ENCODE data around the gene PRTG. TPM values are rescaled to one million over a fixed set of nuclear protein-coding genes. Genes with fewer than 3 reads are reported as not detected.

PRTG gene
- polyA plus RNA-seq, 1 of the 3 experiments (the other 2 are of a cell fraction): 3.0 TPM

- TF ChIP-seq EP300 (IDR thresholded peaks at IDR 0.05; ENCODE audit: borderline replicate concordance in 1 of 2, low read depth in 1 of 2, low read length in 1 of 2): no peak
- TF ChIP-seq SMC3 (IDR thresholded peaks at IDR 0.05; ENCODE audit: low read depth, low read length): no peak
- no peak for TF ChIP-seq GABPA (IDR thresholded peaks at IDR 0.05; ENCODE audit: low read depth)
- no peak for TF ChIP-seq GATA2 (CRISPR knock-in tag; IDR thresholded peaks at IDR 0.05)
- TF ChIP-seq EZH2phosphoT487 (IDR thresholded peaks at IDR 0.05; ENCODE audit: borderline replicate concordance, low read depth): no peak
- TF ChIP-seq RFX5 (IDR thresholded peaks at IDR 0.05; ENCODE audit: low read length): no peak
- TF ChIP-seq NRF1 (IDR thresholded peaks at IDR 0.05; ENCODE audit: low read depth, low read length): no peak
- no peak for TF ChIP-seq RCOR1 (IDR thresholded peaks at IDR 0.05; ENCODE audit: low read length)
- TF ChIP-seq USF1 (IDR thresholded peaks at IDR 0.05; ENCODE audit: borderline replicate concordance, low read depth): no peak
- no peak for TF ChIP-seq RXRA (IDR thresholded peaks at IDR 0.05; ENCODE audit: borderline replicate concordance, low read depth)
- TF ChIP-seq, protein P1, sequence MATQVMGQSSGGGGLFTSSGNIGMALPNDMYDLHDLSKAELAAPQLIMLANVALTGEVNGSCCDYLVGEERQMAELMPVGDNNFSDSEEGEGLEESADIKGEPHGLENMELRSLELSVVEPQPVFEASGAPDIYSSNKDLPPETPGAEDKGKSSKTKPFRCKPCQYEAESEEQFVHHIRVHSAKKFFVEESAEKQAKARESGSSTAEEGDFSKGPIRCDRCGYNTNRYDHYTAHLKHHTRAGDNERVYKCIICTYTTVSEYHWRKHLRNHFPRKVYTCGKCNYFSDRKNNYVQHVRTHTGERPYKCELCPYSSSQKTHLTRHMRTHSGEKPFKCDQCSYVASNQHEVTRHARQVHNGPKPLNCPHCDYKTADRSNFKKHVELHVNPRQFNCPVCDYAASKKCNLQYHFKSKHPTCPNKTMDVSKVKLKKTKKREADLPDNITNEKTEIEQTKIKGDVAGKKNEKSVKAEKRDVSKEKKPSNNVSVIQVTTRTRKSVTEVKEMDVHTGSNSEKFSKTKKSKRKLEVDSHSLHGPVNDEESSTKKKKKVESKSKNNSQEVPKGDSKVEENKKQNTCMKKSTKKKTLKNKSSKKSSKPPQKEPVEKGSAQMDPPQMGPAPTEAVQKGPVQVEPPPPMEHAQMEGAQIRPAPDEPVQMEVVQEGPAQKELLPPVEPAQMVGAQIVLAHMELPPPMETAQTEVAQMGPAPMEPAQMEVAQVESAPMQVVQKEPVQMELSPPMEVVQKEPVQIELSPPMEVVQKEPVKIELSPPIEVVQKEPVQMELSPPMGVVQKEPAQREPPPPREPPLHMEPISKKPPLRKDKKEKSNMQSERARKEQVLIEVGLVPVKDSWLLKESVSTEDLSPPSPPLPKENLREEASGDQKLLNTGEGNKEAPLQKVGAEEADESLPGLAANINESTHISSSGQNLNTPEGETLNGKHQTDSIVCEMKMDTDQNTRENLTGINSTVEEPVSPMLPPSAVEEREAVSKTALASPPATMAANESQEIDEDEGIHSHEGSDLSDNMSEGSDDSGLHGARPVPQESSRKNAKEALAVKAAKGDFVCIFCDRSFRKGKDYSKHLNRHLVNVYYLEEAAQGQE (IDR thresholded peaks at IDR 0.05; ENCODE audit: low read depth, low read length): no peak
- TF ChIP-seq TCF12 (IDR thresholded peaks at IDR 0.05): no peak
- no peak for TF ChIP-seq MXI1 (IDR thresholded peaks at IDR 0.05; ENCODE audit: low read depth, low read length)
- TF ChIP-seq CHD2 (IDR thresholded peaks at IDR 0.05; ENCODE audit: low read length, partially characterized antibody): no peak
- TF ChIP-seq CTCF (IDR thresholded peaks at IDR 0.05): no peak
- no peak for TF ChIP-seq JUND (IDR thresholded peaks at IDR 0.05)
- no peak for TF ChIP-seq MEF2A (IDR thresholded peaks at IDR 0.05; ENCODE audit: borderline replicate concordance, low read depth)
- no peak for TF ChIP-seq TEAD4 (IDR thresholded peaks at IDR 0.05; ENCODE audit: borderline replicate concordance, insufficient read depth)
- H3K9me2 ChIP-seq: no peaks in the 10 kb centered on the region; the same call in 1 of the 2 replicates
- no peak overlapping the region for H3K9ac ChIP-seq
- POLR2A ChIA-PET: interaction anchor here (1.5 kb wide), 1 partner anchor 28 kb away, joined by 6 read pairs; no protein-coding TSS in a partner anchor
- no peak for DNase-seq
- peaks cover 3% of the 10 kb centered on the region; the same call in 1 of the 2 replicates for H3K9me3 ChIP-seq
- no peak overlapping the region for H3K27ac ChIP-seq (ENCODE audit: low read depth in 2 of 2, low read length in 1 of 2)
- H3K27me3 ChIP-seq (ENCODE audit: insufficient read depth): no peaks in the 10 kb centered on the region
- no peaks in the 10 kb centered on the region for H3F3A ChIP-seq (replicated peaks; ENCODE audit: insufficient read depth)
- WGBS (ENCODE audit: low lambda C conversion rate): 66% methylated on average over 2 of the region's 2 CpGs
- CTCF ChIA-PET: interaction anchor here (0.9 to 1.7 kb wide), 6 partner anchors 9 to 131 kb away, joined by 3 to 4 read pairs (median 3); no protein-coding TSS in a partner anchor
- peaks cover 5% of the 10 kb centered on the region; the same call in 1 of the 2 replicates for H3K79me2 ChIP-seq (ENCODE audit: insufficient read depth)
- no peak overlapping the region for H3K4me2 ChIP-seq
- no peak overlapping the region for H2AFZ ChIP-seq (ENCODE audit: low read depth)
- no peak overlapping the region for H3K4me3 ChIP-seq (ENCODE audit: low read depth in 2 of 2, low read length in 1 of 2)
- no peaks in the 10 kb centered on the region for H4K20me1 ChIP-seq (ENCODE audit: insufficient read depth)
- H3K36me3 ChIP-seq (replicated peaks in 1 of 2; ENCODE audit: control insufficient read depth in 1 of 2, insufficient read depth in 2 of 2, low read length in 1 of 2): no peaks in the 10 kb centered on the region
- peaks cover 0 to 16% of the 10 kb centered on the region in 2 experiments; a peak in 2 of 4 replicates for H3K4me1 ChIP-seq (ENCODE audit: control insufficient read depth in 1 of 2, insufficient read depth in 2 of 2, low read depth in 1 of 2, low read length in 1 of 2)
Observed at GRCh38 chr15:55714064-55714463, 28.9 kb downstream of the PRTG start.

Data from SK-N-SH (cell line).